ENCODE data around the gene PIGX.

PIGX gene

GRCh38 chr3:196700801-196701200 is 11.4 kb upstream of the PIGX start:
- TF ChIP-seq FOXM1 (IDR thresholded peaks at IDR 0.05; ENCODE audit: borderline replicate concordance) (no peak), FOXK2 (IDR thresholded peaks at IDR 0.05) (no peak), NFRKB (IDR thresholded peaks at IDR 0.05) (no peak), ZNF384 (IDR thresholded peaks at IDR 0.05) (no peak)
- no peak for DNase-seq (ENCODE audit: extremely low spot score)
- CTCF ChIA-PET: no interaction called here
- POLR2A ChIA-PET: no interaction called here

DNA sequence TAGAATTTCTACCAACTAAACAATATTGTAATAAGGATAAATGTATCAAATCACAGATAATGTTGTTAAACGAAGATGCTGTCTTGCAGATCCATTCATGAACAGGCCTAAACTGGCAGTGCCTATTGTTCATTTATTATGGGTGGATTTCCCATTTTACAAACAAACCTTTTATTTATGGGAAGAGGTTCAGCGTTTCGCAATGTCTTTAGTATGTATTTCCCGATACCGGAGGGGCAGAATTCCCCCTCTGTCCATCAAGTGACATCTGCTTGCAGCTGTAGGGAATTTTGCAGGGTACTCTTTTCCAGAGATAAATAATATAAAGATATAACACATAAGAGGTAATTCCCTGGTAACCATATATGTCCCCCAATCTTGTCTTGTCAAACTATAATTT is 5.8 kb upstream of the PIGX start:
- CTCF ChIA-PET: interaction anchor here (0.6 kb wide), 1 partner anchor 24 kb away, joined by 3 read pairs; no protein-coding TSS in a partner anchor
- POLR2A ChIA-PET: no interaction called here
- TF ChIP-seq LEF1 (IDR thresholded peaks at IDR 0.05; ENCODE audit: borderline replicate concordance): no peak
- no peak for TF ChIP-seq CTBP1 (IDR thresholded peaks at IDR 0.05; ENCODE audit: borderline replicate concordance)
- no peak for TF ChIP-seq HDGF (IDR thresholded peaks at IDR 0.05; ENCODE audit: borderline replicate concordance)
- TF ChIP-seq L3MBTL2 (conservative IDR thresholded peaks at IDR 0.05): no peak
- TF ChIP-seq TARDBP (IDR thresholded peaks at IDR 0.05): no peak
- no peak for TF ChIP-seq BHLHE40 (IDR thresholded peaks at IDR 0.05; ENCODE audit: borderline replicate concordance)
- TF ChIP-seq ELF4 (IDR thresholded peaks at IDR 0.05): no peak
- TF ChIP-seq SP1 (IDR thresholded peaks at IDR 0.05): no peak
- no peak for TF ChIP-seq NFRKB (IDR thresholded peaks at IDR 0.05)
- TF ChIP-seq SUZ12 (IDR thresholded peaks at IDR 0.05): no peak
- no peak for TF ChIP-seq FOXM1 (IDR thresholded peaks at IDR 0.05; ENCODE audit: borderline replicate concordance)
- no peak for TF ChIP-seq ARNT (IDR thresholded peaks at IDR 0.05)
- no peak for TF ChIP-seq FOXK2 (IDR thresholded peaks at IDR 0.05)
- TF ChIP-seq, protein P1, sequence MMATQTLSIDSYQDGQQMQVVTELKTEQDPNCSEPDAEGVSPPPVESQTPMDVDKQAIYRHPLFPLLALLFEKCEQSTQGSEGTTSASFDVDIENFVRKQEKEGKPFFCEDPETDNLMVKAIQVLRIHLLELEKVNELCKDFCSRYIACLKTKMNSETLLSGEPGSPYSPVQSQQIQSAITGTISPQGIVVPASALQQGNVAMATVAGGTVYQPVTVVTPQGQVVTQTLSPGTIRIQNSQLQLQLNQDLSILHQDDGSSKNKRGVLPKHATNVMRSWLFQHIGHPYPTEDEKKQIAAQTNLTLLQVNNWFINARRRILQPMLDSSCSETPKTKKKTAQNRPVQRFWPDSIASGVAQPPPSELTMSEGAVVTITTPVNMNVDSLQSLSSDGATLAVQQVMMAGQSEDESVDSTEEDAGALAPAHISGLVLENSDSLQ (IDR thresholded peaks at IDR 0.05): no peak
- TF ChIP-seq FOXA1 (IDR thresholded peaks at IDR 0.05): no peak
- TF ChIP-seq ZNF384 (IDR thresholded peaks at IDR 0.05): no peak
- no peak for DNase-seq (ENCODE audit: extremely low spot score)

DNA sequence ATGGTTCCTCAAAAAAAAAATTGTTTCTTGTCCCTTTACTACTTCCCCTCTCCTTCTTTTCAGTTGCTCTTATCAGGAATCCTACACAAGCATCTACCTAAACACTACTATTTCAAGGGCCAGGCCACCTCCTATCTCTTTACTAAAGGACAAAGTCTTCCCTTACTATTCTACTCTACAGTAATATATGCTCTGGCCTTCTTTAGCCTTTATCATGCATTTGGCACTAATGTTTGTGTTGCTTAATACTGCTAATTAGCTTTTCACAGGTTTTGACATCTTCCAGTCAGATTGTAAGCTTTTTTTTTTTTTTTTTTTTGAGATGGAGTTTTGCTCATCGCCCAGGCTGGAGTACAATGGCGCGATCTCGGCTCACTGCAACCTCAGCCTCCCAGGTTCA is 5.4 kb upstream of the PIGX start:
- no peak for DNase-seq (ENCODE audit: extremely low spot score)
- POLR2A ChIA-PET: no interaction called here
- CTCF ChIA-PET: no interaction called here
- TF ChIP-seq FOXM1 (IDR thresholded peaks at IDR 0.05; ENCODE audit: borderline replicate concordance): no peak
- TF ChIP-seq SP1 (IDR thresholded peaks at IDR 0.05): no peak
- TF ChIP-seq SUZ12 (IDR thresholded peaks at IDR 0.05): no peak
- no peak for TF ChIP-seq ZNF384 (IDR thresholded peaks at IDR 0.05)
- TF ChIP-seq BHLHE40 (IDR thresholded peaks at IDR 0.05; ENCODE audit: borderline replicate concordance): no peak
- TF ChIP-seq HDGF (IDR thresholded peaks at IDR 0.05; ENCODE audit: borderline replicate concordance): no peak
- TF ChIP-seq NFRKB (IDR thresholded peaks at IDR 0.05): no peak
- no peak for TF ChIP-seq ARNT (IDR thresholded peaks at IDR 0.05)

- CTCF ChIA-PET: interaction anchor here (0.5 kb wide), 1 partner anchor 431 kb away, joined by 3 read pairs; no protein-coding TSS in a partner anchor
Measured at GRCh38 chr3:196707566-196707965, 4.6 kb upstream of the PIGX start.

GRCh38 chr3:196708467-196708866 is 3.7 kb upstream of the PIGX start:
- POLR2A ChIA-PET: no interaction called here
- no peak for DNase-seq (ENCODE audit: extremely low spot score)
- TF ChIP-seq SP1 (IDR thresholded peaks at IDR 0.05): no peak
- no peak for TF ChIP-seq ARNT (IDR thresholded peaks at IDR 0.05)
- TF ChIP-seq ZNF384 (IDR thresholded peaks at IDR 0.05): no peak
- TF ChIP-seq, protein P1 (IDR thresholded peaks at IDR 0.05): no peak
- no peak for TF ChIP-seq ELF4 (IDR thresholded peaks at IDR 0.05)
- TF ChIP-seq TARDBP (IDR thresholded peaks at IDR 0.05): no peak
- no peak for TF ChIP-seq LEF1 (IDR thresholded peaks at IDR 0.05; ENCODE audit: borderline replicate concordance)
- no peak for TF ChIP-seq FOXK2 (IDR thresholded peaks at IDR 0.05)
- no peak for TF ChIP-seq CTBP1 (IDR thresholded peaks at IDR 0.05; ENCODE audit: borderline replicate concordance)
- TF ChIP-seq HDGF (IDR thresholded peaks at IDR 0.05; ENCODE audit: borderline replicate concordance): no peak
- no peak for TF ChIP-seq FOXM1 (IDR thresholded peaks at IDR 0.05; ENCODE audit: borderline replicate concordance)
- TF ChIP-seq BHLHE40 (IDR thresholded peaks at IDR 0.05; ENCODE audit: borderline replicate concordance): no peak
- TF ChIP-seq NFRKB (IDR thresholded peaks at IDR 0.05): no peak
- TF ChIP-seq SUZ12 (IDR thresholded peaks at IDR 0.05): no peak
- no peak for TF ChIP-seq FOXA1 (IDR thresholded peaks at IDR 0.05)
- TF ChIP-seq L3MBTL2 (conservative IDR thresholded peaks at IDR 0.05): no peak
- CTCF ChIA-PET: interaction anchor here (1.2 kb wide), 1 partner anchor 99 kb away, joined by 4 read pairs; no protein-coding TSS in a partner anchor

More at GRCh38 chr3:196707566-196707965, 4.6 kb upstream of the PIGX start:
- POLR2A ChIA-PET: no interaction called here
- TF ChIP-seq CTBP1 (IDR thresholded peaks at IDR 0.05; ENCODE audit: borderline replicate concordance) (no peak), HDGF (IDR thresholded peaks at IDR 0.05; ENCODE audit: borderline replicate concordance) (no peak), FOXM1 (IDR thresholded peaks at IDR 0.05; ENCODE audit: borderline replicate concordance) (no peak), TARDBP (IDR thresholded peaks at IDR 0.05) (no peak), SUZ12 (IDR thresholded peaks at IDR 0.05) (no peak), ELF4 (IDR thresholded peaks at IDR 0.05) (no peak), ARNT (IDR thresholded peaks at IDR 0.05) (no peak), SP1 (IDR thresholded peaks at IDR 0.05) (no peak), NFRKB (IDR thresholded peaks at IDR 0.05) (no peak), L3MBTL2 (conservative IDR thresholded peaks at IDR 0.05) (no peak), FOXK2 (IDR thresholded peaks at IDR 0.05) (no peak), FOXA1 (IDR thresholded peaks at IDR 0.05) (no peak), ZNF384 (IDR thresholded peaks at IDR 0.05) (no peak)
- TF ChIP-seq, protein P1 (IDR thresholded peaks at IDR 0.05): no peak
- DNase-seq (ENCODE audit: extremely low spot score): no peak
